NCI-H345 (cell line): ENCODE results near the gene PRPF39.

ENCODE experiments used
- DNase-seq: peaks from one replicate; lab custom pipeline; 2025; lab: John Stamatoyannopoulos, UW

Gene PRPF39

GRCh38 chr14:45082420-45082819 lies 1.5 kb upstream of the PRPF39 start:
- DNase-seq: no peak

DNA sequence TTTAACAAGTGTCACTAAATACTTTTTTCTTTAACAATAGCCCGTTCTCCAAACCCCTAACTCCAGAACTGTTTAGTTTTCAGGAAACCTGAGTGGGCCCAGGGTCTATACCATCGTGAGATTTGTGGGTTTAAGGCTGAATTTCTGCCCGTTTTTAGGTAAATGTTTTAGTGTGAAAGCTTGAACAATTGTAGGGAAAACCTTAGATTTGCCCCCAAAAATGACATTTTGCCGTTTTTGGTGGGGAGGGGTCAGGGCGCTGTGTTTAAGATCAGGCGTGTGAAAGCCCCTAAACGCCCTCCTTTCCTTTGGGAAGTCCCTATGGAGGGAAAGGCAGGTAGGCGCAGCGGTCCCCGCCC lies 320 bp upstream of the PRPF39 start:
- no peak for DNase-seq

DNA sequence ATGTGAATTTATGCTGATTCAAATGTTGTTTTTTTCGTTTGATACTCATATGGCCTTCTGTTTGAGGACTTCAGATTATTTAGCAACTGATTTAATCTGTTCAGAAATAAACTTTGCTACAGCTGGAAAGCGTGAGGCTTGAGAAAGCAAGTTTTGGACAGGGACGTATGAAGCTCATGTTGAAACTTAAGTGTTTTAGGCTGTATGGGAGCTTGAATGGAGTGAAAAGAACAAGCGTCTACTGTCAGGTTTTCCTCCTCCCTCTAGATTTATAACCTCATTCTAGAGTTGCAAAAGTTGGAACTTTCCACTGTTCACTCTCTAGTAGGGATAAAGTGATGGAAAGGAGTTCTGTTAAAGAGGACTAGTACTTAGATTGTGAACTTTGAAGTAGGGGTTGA lies 1.0 kb downstream of the PRPF39 start:
- no peak for DNase-seq

- DNase-seq: no peak
These were observed 5.9 kb downstream of the PRPF39 start for GRCh38 chr14:45089813-45090212.

GRCh38 chr14:45091710-45092109 lies 7.8 kb downstream of the PRPF39 start:
- DNase-seq: no peak

DNA sequence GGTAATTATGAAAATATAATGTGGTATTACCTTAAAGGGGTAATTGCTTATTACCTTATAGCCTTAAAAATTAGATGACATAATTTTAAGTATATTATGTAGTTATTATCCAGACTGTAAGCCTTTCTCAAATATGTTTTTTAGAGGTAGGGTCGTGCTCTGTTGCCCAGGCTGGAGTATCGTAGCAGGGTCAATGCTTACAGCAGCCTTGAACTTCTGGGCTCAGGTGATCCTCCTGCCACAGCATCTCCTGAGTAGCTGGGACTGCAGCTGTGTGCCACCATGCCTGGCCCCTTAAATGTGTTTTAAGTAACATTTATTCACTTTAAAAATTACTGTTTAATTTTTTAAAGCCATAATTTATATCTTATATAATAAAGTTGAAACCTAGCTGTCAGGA lies 10.4 kb downstream of the PRPF39 start:
- no peak for DNase-seq

DNA sequence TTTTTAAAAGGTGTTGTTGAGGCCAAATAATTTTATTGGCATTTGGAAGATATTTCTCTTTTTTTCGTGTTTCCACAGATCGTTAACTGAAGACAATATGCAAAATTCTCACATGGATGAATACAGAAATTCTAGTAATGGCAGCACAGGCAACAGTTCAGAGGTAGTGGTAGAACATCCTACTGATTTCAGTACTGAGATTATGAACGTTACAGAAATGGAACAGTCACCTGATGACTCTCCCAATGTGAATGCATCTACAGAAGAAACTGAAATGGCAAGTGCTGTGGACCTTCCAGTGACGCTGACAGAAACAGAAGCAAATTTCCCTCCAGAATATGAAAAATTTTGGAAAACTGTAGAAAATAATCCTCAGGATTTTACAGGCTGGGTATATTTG lies 11.2 kb downstream of the PRPF39 start:
- no peak for DNase-seq

GRCh38 chr14:45096218-45096617 lies 12.3 kb downstream of the PRPF39 start:
- no peak for DNase-seq

- DNase-seq: no peak
These were observed 19.9 kb downstream of the PRPF39 start for GRCh38 chr14:45103806-45104205.

- DNase-seq: no peak
These were observed 20.6 kb downstream of the PRPF39 start for GRCh38 chr14:45104561-45104960.

GRCh38 chr14:45112896-45113781 lies 29.2 kb downstream of the PRPF39 start:
- no peak for DNase-seq

- DNase-seq: no peak
These were observed 30.4 kb downstream of the PRPF39 start for GRCh38 chr14:45114327-45114726.

- DNase-seq: no peak
These were observed 34.7 kb downstream of the PRPF39 start for GRCh38 chr14:45118594-45118993.

GRCh38 chr14:45120096-45120495 lies 36.2 kb downstream of the PRPF39 start:
- DNase-seq: no peak

- no peak for DNase-seq
These were observed 39.4 kb downstream of the PRPF39 start for GRCh38 chr14:45123271-45123670.

GRCh38 chr14:45125754-45126153 lies 41.8 kb downstream of the PRPF39 start:
- no peak for DNase-seq

GRCh38 chr14:45128963-45129629 lies 45.2 kb downstream of the PRPF39 start:
- no peak for DNase-seq

GRCh38 chr14:45133683-45134050 lies 49.8 kb downstream of the PRPF39 start:
- no peak for DNase-seq

GRCh38 chr14:45134051-45134958 lies 50.4 kb downstream of the PRPF39 start, which contains the start of gene FKBP3:
Gene FKBP3, minus strand, starts transcription at chr14:45134481. Its CDS starts 25 bp downstream, at chr14:45134456.
- peak; percentile 99 for DNase-seq

DNA sequence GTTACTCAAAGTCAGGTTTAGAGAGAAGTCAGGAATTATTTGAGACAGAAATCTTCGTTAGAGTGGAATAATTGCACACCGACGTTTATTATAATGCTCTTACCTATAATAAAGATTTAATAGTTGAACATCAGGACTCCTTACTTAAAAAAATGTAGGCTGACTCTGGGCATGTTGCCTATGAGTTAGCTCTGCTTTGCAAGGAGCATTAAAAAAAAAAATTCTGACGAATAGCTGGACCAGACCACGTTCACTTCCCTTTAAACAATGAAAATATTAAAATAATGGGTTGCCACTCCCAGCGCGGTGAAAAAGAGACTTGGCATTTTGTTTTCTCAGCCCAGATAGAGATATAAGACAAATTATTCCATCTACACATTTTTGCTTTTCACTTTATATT lies 51.2 kb downstream of the PRPF39 start:
- peak; percentile 37 for DNase-seq

DNA sequence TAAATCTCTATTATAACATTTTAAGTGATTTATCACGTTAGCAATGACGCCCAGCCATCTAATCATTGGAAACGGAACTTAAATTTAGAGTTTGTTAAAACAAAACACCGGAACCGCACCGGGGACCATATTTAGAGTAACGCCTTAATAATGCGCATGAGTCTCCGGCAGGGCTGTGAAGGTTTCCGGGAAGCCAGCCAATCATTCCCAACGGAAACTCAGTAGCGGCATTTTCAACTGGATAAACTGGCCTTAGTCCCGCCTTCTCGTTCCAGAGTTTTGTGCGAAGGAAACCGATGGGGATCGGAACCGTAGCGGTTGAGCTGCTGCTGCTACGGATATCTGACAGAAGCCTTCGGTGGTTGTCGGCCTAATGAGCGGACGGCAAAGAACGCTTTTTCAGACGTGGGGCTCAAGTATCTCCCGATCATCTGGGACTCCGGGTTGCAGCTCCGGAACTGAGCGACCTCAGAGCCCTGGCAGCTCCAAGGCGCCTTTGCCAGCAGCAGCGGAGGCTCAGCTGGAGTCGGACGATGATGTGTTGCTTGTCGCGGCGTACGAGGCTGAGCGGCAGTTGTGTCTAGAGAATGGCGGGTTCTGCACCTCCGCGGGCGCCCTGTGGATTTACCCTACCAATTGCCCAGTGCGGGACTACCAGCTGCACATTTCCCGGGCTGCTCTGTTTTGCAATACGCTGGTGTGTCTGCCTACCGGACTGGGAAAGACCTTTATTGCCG lies 51.9 kb downstream of the PRPF39 start, which contains the start of gene FANCM:
TSS of gene FANCM (plus strand) at position 272 of the 737 bp plus-strand sequence. CDS start at position 374, 102 bp downstream.
- DNase-seq: peak; percentile 98

DNA sequence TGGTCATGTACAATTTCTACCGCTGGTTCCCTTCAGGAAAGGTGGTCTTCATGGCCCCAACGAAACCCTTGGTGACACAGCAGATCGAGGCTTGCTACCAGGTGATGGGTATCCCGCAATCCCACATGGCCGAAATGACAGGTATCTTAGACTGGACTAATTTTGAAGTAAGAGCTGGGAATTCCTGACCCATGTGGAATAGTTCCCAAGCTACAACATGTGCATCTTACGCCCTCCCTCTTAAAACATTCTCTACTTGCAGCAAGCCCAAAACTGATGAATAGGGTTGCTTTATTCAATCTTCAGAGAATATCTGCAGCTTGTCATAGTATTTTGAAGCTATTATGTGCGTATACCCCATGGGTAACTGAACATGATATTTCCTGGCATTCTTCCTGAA lies 52.5 kb downstream of the PRPF39 start:
- no peak for DNase-seq
